GM23338 (cell line): Measurements from ENCODE around the gene UTP4.

ENCODE experiments used
- EZH2 ChIP-seq: fragments of 200-600 bp; sonication (generic); IDR thresholded peaks from one replicate; pipeline ENCODE4 v1.8.0; 2017; ENCODE audit warnings: antibody characterized with exemption, mild to moderate bottlenecking, low read depth; ENCODE audit not compliant: unreplicated experiment
- EZH2phosphoT487 ChIP-seq: fragments of 200-600 bp; sonication (generic); IDR thresholded peaks from one replicate; pipeline ENCODE4 v1.8.1; 2018; ENCODE audit warnings: antibody characterized with exemption; ENCODE audit not compliant: unreplicated experiment
- JUNB ChIP-seq: IDR thresholded peaks from one replicate; pipeline ENCODE4 v1.6.1; 2016; ENCODE audit warnings: antibody characterized with exemption; ENCODE audit not compliant: unreplicated experiment
- NANOG ChIP-seq: IDR thresholded peaks from 2 replicates; pipeline ENCODE4 v1.6.1; 2016; ENCODE audit warnings: antibody characterized with exemption, borderline replicate concordance
- POLR2AphosphoS5 ChIP-seq: IDR thresholded peaks from 2 replicates; pipeline ENCODE4 v1.6.1; 2016; ENCODE audit warnings: antibody characterized with exemption, low read depth
- STAT1 ChIP-seq: IDR thresholded peaks from one replicate; pipeline ENCODE4 v1.6.1; 2016; ENCODE audit warnings: antibody characterized with exemption; ENCODE audit not compliant: unreplicated experiment
- ZNF114 ChIP-seq: fragments of 250-450 bp; sonication (Bioruptor Pico); IDR thresholded peaks from 2 replicates; pipeline ENCODE4 v1.5.0; 2020; ENCODE audit warnings: mild to moderate bottlenecking, moderate library complexity
- TF ChIP-seq, protein P1 (sequence below): IDR thresholded peaks from one replicate; pipeline ENCODE4 v1.6.1; 2018; ENCODE audit warnings: antibody characterized with exemption; ENCODE audit not compliant: unreplicated experiment
- TF ChIP-seq, protein P2 (sequence below), 2 experiments: fragments of 200-600 bp in 1 of 2; sonication (generic) in 1 of 2; conservative IDR thresholded peaks; 2 replicates each; pipeline versions ENCODE4 v1.5.1 to v1.6.1; 2016 to 2017; ENCODE audit warnings: antibody characterized with exemption in 2 of 2, low read depth in 2 of 2, mild to moderate bottlenecking in 2 of 2, moderate library complexity in 1 of 2

DNA sequence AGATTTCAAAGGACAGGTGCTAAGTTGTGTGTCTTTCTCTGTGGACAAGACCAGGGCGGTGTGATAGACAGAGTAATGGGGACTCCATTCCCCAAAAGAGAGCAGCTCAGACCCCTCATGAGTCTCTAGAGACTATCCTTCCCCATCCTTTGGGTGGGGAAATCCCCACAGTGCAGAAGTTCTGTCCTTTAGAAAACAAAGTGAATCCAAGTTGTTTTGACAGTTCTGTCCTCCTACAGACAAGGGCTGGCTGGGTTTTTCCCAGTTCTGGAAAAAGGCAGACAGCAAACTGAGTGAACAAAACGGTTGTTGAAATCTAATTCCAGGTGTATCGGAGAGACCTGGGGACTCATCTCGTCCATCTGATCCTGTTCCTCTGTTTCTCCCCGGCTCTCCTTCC is 37.9 kb upstream of the UTP4 start:
- TF ChIP-seq, protein P1, sequence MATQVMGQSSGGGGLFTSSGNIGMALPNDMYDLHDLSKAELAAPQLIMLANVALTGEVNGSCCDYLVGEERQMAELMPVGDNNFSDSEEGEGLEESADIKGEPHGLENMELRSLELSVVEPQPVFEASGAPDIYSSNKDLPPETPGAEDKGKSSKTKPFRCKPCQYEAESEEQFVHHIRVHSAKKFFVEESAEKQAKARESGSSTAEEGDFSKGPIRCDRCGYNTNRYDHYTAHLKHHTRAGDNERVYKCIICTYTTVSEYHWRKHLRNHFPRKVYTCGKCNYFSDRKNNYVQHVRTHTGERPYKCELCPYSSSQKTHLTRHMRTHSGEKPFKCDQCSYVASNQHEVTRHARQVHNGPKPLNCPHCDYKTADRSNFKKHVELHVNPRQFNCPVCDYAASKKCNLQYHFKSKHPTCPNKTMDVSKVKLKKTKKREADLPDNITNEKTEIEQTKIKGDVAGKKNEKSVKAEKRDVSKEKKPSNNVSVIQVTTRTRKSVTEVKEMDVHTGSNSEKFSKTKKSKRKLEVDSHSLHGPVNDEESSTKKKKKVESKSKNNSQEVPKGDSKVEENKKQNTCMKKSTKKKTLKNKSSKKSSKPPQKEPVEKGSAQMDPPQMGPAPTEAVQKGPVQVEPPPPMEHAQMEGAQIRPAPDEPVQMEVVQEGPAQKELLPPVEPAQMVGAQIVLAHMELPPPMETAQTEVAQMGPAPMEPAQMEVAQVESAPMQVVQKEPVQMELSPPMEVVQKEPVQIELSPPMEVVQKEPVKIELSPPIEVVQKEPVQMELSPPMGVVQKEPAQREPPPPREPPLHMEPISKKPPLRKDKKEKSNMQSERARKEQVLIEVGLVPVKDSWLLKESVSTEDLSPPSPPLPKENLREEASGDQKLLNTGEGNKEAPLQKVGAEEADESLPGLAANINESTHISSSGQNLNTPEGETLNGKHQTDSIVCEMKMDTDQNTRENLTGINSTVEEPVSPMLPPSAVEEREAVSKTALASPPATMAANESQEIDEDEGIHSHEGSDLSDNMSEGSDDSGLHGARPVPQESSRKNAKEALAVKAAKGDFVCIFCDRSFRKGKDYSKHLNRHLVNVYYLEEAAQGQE: no peak
- TF ChIP-seq, protein P2, sequence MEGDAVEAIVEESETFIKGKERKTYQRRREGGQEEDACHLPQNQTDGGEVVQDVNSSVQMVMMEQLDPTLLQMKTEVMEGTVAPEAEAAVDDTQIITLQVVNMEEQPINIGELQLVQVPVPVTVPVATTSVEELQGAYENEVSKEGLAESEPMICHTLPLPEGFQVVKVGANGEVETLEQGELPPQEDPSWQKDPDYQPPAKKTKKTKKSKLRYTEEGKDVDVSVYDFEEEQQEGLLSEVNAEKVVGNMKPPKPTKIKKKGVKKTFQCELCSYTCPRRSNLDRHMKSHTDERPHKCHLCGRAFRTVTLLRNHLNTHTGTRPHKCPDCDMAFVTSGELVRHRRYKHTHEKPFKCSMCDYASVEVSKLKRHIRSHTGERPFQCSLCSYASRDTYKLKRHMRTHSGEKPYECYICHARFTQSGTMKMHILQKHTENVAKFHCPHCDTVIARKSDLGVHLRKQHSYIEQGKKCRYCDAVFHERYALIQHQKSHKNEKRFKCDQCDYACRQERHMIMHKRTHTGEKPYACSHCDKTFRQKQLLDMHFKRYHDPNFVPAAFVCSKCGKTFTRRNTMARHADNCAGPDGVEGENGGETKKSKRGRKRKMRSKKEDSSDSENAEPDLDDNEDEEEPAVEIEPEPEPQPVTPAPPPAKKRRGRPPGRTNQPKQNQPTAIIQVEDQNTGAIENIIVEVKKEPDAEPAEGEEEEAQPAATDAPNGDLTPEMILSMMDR (conservative IDR thresholded peaks at IDR 0.05; ENCODE audit: low read depth in 2 of 2): no peak
- no peak for TF ChIP-seq JUNB
- TF ChIP-seq EZH2: no peak
- no peak for TF ChIP-seq POLR2AphosphoS5
- TF ChIP-seq STAT1: no peak
- no peak for TF ChIP-seq EZH2phosphoT487
- no peak for TF ChIP-seq NANOG
- TF ChIP-seq ZNF114: no peak
